Erythroblast (primary cell): ENCODE measurements around the gene LTA.

Experiments
- GATA1 ChIP-seq: IDR thresholded peaks from 2 replicates; pipeline ENCODE4 v1.6.1; 2011; ENCODE audit warnings: low read depth, mild to moderate bottlenecking, control low read depth, low read length, moderate library complexity
- POLR2A ChIP-seq: IDR thresholded peaks from 2 replicates; pipeline ENCODE4 v1.6.1; 2011; ENCODE audit warnings: mild to moderate bottlenecking, low read length

DNA sequence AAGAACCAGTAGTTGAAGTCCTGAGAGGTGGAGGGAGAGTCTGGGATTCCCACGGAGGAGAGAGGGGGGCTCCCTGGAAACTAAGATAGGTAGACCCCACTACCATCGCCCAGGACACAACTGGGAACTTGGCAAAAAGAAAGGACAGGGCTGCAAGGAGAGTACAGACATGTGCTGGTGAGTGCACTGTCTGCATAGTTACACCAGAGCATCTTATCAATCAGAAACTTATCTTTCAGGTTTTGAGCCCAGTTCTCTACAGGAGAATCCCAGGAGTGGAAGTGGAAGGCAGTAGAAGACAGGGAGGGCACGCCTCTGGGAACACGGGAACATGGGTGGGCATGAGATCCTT, 12.5 kb upstream of the LTA start:
- TF ChIP-seq POLR2A (no peak), GATA1 (no peak)
